HG03520 (cell line): ENCODE results near the gene GID8.

ENCODE experiments used
- ATAC-seq: cut with Tn5 transposase; IDR thresholded peaks from one replicate; pipeline ENCODE4 v1.9.1; 2021; ENCODE audit warnings: mild to moderate bottlenecking, moderate library complexity; ENCODE audit not compliant: unreplicated experiment

The GID8 gene

DNA sequence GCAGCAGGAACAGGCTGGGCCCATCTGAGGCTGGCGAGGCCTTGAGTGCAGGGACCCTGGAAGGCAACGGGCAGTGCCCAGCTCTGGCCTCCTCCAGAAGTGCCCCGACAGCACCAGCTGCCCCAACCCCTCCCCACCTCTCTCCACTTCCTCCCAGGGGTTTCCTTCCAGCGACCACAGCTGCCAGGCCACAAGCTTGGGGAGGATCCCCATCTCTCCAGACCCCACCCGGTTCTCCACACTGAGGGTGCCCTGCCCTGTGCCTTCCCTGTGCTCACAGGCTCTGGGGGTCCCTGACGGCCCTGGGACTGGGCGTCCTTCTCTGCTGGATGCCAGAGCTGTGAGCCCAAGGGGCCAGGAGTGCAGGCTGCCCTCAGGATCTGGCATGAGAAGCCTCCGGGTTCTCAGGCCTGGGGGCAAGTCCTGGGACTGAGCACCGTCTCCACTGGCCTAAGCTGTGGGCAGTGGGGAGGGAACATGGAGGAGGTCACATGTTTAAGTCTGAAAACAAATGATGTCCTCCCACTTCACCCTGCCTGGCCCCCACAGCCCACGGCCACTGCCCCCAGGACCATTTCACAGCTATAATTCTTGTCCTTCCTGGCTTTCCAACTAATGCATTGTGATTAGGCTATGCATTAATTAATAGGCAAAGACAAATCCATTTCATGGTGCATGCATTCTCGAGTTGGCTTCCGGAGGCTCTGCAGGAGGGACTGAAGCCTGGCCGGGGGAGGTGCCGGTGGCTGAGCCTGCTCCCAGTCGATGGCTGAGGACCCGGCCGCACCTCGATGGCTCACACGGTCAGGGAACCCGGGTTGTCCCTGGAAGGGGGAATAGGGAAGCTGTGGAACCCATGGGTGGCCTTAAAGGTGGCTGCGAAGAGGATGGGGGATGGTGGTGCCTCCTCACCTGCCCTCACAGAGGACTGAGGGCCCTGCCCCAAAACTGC is 44.5 kb downstream of the GID8 start:
- ATAC-seq, result no peak

- ATAC-seq, result no peak
Measured at GRCh38 chr20:62983210-62983609, 45.3 kb downstream of the GID8 start.

DNA sequence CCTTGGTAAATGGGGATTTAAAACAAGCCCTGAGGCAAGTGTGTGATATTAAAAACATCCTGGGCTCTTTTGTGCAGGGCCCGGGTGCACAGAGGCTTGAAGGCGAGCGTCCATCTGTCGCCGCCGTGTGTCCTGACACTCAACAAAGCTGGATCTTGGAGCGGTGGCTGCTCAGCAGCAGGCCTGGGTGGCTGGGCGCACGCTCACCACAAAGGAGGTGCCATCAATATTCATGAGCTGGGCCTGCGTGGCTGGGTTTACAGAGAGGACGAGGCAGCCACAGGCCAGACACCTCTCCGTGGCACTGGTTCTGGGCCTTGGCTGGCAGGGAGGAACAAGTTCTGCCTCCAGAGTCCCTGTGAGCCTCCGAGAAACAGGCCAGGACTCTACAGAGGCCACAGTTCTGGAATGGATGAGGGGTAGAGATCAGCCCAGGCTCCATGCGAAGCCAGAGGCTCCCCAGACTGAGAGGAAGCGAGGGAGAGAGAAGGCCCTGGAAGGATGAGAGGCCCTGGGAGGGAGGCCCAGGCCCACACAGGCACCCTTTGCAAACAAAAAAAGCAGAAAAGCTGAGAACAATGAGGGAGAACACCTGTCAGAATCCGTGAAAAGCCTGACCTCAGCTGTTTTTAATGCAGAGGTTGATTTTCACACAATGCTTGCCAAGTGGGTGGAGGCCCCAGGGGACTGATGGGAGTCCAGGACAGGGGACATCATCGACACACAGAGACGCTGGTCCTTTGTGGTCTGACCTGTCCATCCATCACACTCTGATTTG is 46.9 kb downstream of the GID8 start:
- no peak for ATAC-seq

- no peak for ATAC-seq
Measured at GRCh38 chr20:62985444-62985778, 47.5 kb downstream of the GID8 start.

DNA sequence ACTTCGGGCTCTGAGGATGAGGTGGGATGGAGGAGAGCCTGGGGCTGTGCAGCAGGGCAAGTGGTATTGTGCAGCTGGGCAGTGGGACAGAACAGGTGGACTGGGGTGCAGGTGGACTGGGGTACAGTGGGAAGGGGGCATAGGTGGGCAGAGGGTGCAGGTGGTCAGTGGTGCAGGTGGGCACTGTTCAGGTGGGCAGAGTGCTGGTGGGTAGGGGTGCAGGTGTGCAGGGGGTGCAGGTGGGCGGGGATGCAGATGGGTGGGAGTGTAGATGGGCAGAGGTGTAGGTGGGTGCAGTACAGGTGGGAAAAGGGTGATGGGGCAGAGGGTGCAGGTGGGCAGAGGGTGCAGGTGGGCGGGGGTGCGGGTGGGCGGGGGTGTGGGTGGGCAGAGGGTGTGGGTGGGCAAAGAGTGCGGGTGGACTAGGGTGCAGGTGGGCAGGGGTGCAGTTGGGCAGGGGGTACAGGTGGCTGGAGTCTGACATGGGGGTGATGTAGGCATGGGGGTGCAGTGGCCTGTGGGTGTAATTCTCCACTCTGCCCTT is 48.4 kb downstream of the GID8 start:
- ATAC-seq, result no peak

DNA sequence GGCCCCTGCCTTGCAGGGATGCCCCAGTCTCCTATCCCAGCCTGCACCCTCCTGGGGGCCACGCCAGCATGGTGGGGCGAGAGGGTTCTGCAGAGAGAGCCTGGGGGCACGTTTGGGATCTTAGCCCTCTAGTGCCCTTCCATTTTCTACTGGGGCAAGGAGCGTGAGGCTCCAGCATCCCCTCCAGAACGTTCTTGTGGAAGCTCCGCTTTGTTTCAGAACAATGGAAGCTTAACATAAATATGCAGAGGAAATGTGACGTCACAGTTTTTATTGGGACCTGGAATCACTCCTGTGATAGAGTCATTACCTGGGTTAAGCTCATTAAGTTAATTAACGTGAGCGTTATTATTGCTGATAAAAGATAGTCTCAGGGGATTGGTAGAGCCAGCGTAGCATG is 49.2 kb downstream of the GID8 start:
- ATAC-seq, result no peak

- ATAC-seq, result no peak
Measured at GRCh38 chr20:62989201-62989601, 51.3 kb downstream of the GID8 start.

DNA sequence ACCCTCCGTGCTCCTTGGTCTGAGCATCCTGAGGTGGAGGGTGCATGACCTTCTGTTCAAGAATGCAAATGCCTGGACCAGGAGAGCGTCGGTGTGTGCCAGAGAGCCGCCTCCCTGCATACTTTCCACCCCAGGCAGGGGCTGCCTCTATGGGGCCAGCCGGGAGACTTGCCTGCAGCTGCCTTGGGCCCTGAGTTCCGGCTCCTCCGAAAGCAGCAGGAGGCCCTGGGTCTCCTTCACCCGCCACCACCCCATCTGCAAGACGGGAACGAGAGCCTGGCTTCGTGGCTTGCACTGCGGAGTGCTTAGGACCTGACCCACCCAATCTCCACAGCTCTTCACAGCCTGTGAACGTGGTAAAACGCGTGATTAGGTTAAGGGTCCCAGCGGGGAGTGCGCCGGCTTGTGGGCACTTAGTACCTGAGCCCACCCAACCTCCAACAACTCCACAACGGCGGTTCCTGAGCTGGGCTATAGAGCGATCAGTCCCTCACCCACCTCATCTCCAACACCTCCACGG is 52.4 kb downstream of the GID8 start:
- ATAC-seq, result no peak

DNA sequence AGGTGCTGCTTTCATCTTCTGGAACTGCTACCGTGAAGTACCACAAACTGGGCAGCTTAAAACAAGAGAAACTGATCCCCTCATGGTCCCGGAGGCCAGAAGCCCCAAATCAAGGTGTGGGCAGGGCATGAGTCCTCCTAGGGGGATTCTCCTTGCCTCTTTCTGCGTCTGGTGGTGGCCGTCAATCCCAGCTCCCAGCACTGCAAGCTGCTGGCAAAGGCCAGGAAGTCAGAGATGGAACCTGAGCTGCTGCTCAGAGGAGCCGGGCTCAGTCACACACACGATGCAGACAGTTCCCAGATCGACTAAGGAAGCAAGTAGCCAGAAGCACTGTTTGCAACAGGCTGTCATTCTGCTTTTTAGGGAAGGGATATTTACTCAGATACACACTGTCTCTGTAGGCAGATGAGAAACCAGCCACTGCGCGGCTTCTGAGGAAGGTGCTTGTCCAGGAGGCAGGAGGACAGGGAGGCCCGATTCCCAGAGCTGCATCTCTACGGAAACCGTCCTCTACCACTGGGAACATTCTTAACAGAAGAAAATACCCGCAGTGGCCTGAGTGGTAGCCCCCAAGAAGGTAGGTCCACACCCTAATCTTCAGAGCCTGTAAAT is 53.4 kb downstream of the GID8 start:
- ATAC-seq, result no peak

DNA sequence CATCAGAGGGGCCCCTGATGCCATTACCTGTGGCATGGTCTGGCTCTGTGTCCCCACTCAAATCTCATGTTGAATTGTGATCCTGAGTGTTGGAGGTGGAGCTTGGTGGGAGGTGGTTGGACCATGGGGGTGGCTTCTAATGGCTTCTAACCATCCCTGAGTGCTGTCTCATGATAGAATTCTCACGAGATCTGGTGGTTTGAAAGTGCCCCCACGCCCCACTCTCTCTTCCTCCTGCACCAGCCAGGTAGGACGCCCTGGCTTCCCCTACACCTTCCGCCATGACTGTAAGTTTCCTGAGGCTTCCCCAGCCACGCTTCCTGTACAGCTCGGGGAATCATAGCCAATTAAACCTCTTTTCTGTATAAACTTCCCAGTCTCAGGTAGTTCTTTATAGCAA is 53.9 kb downstream of the GID8 start:
- no peak for ATAC-seq

DNA sequence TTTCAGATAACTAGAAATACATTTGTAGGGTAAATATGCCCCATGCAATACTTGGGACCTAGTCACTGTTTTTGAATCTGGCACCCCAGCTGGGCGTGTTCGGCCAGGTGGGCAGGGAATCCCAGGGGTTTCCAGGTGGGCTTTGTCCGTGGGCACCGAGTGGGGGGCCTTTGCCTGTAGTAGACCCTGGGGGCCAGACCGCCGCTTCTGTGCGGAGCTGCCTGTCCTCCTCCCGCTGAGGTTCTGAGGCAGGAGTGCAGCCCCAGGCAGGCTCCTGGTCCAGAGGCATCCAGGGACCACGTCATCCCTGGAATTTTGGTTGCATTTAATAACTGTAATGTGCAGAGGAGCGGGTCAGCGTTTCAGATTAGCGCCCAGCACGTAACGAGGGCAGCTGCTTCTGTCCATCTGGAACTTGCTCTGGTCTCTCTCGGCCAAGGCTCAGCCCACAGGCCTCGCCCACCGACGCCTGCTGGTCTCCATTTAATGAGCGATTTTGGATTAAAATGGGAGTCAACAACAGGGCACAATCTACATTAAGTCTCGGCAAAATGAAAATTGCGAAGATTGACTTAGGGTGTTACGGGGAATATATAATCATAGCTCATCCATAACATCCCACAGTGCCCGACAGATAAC is 56.0 kb downstream of the GID8 start:
- ATAC-seq, result no peak

GRCh38 chr20:62994869-62995281 is 56.9 kb downstream of the GID8 start:
- no peak for ATAC-seq

- no peak for ATAC-seq
Measured at GRCh38 chr20:62995481-62995880, 57.5 kb downstream of the GID8 start.

DNA sequence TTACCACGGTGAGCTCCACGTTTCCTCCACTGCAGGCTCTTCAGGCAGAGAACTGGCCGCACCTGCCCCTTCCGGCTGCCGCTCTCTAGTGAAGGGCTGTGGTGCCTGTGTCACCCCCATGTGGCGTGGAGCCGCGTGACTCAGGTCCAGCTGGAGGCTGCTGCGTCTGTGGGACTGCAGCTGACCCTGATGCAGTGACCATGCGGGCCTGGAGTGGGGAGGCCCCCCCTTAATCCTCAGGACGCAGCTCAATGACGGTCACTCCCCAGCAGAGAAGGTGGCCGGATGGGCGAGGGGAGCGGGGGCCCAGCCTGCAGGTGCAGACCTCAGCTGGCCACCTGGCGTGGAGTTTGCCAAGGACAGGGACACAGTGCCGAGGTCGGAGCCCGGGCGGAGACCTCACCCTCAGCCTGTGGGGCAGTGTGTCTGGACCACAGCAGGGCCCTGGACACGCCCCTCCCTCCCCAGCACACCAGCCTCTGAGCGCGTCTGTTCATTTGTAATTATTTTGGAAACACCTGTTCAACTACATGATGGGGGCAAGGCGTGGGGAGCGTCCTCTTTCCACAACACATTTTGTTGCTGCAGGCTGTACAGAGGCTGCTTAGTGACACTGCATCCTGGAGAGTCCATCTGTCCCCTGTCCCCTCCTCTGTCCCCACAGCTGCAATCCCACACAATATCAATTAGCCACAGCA is 58.1 kb downstream of the GID8 start:
- no peak for ATAC-seq

DNA sequence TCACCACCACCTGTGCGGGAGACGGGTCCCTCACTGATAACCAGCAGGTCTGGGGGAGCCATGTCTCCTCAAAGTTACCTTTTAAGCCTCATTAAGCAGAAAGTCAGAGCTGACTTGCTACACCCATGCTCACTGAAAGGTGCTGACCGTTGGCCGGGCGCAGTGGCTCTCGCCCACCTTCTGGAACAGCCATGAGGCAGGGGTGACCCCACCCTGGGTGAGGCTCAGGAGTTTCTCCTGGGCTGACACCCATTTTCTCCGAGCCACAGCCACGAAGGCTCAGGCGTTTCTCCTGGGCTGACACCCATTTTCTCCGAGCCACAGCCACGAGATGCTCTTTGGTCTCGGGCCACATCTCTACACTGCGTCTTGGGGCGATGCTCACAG is 58.6 kb downstream of the GID8 start:
- ATAC-seq, result no peak

DNA sequence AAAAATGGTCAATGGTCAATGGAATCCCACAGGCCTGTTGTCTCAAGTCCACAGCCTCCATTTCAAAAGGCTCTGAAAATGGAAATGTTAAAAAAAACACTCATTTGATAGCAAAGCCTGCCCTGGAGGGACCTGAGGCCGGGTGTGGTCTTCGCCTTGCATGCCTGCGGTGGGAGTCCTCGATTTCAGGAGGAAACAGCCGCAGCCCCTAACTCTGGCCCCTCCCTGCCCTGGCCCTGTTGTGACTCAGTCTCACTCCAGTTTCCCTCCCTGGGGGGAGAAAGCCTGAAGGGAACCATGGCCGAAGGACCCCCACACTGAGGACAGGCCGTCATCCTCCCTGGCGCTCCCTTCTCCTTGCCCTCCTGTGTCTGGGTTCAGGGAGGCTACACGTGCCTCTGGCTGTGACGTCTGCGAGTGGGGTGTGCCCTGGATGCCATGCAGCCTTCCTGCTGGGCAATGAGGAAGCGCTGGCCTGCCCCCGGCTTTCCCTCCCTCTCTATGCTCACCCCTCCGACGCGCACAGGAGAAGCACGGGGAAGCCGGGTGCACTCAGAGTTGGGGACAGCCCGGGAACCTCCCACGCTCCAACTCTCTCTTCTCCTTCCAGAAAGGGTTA is 59.6 kb downstream of the GID8 start:
- ATAC-seq, result no peak
